HG03064 (cell line): ENCODE data around the gene ITIH3.

ENCODE experiments used
- ATAC-seq: cut with Tn5 transposase; IDR thresholded peaks from one replicate; pipeline ENCODE4 v1.9.1; 2021; ENCODE audit warnings: low read depth; ENCODE audit not compliant: unreplicated experiment

The ITIH3 gene

DNA sequence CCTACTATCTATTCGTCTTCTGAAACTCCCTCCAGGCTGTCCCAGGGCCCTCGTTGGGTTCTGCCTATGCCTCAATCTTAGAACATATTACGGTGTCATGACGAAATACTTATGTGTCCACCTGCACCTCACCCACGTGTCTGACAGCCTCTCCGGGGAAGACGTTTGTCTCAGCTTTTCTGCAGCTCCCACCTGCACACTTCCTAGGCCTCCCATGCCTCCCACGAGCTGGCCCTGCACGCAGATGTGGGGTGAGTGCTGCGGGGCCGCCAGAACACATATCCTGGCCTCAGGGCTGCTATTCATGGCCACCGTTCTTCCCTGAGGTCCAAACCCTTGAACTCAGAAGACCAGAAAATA, 47.4 kb downstream of the ITIH3 start:
- ATAC-seq, result no peak

DNA sequence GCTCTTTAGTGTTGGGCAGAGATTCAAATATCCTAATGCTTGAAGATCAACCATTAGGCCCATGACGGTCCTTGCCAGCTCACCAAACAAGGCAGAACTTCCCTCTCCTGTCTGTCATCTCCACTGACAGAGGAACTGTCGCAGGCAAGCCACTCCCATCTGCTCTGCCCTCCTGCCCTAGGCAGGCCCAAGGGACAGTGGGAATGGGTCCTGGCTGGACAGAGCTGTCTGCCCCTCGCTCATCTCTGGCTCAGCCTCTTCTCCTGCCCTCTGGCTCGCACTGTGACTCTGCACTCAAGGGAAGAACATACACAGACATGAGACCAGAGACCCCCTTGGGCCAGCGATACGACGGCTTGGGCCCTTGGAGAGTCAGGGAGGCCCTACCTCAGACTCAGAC, 47.8 kb downstream of the ITIH3 start:
- ATAC-seq, result no peak

DNA sequence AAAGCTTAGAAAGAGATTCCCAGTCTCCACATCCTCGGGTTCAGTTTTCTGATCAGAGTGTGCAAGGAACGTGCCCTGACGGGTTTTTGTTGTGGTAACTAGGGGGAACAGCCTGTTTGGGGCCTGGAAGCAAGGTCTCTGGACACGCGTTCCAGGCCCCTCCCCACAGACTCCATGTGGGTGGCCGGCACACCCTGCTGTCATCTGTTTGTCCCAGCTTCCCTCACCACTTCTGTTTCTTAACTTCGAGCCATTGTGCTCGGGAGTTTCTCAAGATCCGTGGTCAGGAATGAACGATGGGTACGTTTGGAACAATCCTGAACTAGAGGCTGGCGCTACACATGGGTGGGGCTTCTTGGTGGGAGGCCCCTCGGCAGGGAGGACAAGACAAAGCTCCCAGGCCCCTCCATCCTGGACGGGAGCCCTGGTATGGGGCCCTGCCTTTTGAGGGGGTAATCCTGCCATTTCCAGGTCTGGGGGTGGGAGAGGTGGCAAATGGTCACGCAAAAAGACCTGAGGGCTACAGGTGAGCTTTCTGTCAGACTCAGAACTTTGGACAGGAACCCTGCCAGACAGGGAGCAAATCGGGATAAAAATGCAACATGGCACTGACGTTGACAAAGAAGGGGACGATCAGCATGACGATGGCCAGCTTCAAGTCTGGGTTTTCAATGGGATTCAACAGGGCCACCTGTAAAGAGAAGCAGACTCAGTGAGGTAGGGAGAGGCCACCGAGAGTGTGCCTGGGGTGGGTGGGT, 48.7 kb downstream of the ITIH3 start:
- no peak for ATAC-seq

DNA sequence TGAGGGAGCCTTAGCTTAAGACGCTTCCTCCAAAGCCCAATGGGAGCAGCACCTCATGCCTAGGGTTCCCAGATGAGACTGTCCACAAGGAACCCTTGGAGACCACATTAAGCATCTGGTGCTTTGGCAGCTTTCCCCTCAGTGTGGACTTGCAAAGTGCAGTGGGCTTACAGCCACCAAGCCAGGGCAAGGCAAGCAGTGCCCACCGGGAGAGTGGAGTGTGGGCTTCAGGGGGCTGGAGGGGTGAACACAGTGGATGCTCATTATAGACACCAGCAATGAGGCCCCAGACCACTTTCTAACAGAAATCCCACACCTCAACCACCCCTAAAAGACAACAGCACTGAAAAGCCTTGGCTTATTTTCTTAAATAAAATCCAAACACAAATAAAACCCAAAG, 49.3 kb downstream of the ITIH3 start:
- no peak for ATAC-seq

DNA sequence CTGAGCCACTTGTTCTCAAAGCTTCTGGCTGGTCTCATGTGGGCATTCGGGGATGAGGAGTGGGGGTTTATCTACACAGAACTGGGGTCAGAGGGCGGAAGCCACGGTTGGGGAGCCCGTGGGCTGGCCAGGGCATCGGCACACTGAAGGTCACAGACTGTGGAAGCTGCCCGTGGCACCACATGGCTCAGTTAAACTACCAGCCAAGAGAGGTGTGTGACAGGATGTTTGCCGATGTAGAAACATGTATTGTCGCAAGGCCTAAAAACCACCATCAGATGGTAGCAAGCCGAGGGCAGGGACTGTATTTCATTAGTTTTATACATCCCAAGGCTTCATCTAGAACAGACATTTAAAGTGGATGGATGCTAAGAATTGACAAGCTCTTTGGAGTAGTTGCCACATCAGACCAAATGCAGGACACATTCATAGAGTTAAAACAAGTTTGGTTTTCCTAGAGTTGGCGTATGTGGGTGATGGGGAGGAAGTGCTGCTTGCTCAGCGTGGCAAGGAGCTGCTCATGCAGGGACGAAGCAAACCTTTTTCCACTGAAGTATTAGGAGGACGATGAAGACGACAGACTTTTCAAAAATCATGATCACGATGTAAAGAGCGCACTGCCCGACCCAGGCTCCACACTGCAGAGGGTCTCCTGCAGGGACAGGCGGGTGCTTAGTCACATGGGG, 49.8 kb downstream of the ITIH3 start:
- ATAC-seq, result no peak

DNA sequence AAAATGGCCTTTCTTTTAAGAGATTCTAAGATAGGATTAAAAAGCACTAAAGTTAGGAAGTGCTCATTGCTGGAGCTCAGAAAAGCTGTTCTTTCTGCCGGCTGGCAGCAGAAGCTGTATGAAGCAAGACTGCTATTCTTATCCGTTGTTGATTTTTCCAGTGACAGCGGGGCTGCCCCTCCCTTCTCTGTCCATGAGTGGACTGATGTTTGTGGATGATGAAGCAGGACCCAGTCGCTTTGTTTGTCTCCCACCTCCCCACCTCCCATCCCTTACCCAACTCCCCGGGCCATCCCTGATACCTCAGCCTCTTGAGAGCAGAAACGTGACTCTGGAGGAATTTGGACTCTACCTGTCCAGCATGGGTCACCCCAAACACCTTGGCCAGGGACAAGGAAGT, 50.6 kb downstream of the ITIH3 start:
- ATAC-seq, result no peak

DNA sequence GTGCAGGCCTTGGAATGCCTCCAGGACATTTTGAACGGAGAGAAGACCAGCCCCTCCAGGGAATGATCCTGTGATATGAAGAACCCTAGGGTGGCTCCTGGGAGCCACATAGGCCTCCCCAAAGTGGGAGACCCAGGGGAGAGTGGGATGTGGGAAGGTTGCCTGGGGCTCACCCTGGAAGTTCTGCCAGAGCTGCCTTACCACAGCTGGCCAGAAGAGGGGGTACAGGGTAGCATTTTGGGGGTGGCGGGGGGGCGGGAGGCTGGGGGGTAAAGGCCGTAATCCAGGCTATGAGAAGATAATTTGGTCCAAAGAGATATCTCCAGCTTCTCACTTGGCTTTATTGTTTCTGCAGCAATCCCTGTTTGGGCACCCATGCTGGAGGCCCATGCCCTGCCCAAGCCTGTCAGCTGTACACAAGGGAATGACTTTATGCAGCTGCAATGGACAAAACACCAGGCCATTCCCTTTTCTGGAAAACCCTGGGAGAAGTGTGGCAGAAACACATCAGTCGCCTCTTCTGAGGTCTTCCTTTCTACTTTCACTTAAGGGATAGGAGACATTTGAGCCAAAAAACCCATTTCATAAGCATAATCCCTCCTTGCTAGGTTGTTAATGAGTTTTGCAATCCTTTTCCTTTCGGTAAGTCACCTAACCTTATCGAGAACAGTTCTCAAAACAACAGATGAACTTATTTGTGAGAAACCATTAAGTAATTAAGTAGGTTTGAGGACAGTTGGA, 51.3 kb downstream of the ITIH3 start:
- ATAC-seq, result no peak

DNA sequence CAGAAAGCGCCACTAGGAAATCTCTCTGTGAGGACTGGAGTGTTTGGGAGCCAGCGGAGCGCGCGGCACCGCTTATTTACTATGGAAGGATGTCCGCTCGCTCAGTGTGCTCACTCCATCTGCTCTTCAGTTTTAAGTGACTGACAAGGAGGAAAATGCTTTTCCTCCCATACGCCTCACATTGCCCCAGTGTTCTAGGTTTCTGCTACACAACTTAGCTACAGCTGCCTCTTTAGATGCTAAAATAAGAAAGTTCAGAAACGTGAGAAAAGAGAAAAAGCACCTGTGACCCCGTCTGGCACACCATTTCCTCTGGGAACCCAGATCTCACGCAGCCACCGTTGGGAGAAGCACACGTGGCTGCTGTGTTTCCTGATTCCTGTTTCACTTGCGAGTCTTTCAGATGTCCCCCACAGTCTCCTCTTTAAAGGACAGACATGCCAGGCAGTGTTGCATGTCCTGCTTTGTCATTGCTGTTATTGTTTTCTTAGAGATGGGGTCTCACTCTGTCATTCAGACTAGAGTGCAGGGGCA, 51.9 kb downstream of the ITIH3 start:
- ATAC-seq, result no peak

DNA sequence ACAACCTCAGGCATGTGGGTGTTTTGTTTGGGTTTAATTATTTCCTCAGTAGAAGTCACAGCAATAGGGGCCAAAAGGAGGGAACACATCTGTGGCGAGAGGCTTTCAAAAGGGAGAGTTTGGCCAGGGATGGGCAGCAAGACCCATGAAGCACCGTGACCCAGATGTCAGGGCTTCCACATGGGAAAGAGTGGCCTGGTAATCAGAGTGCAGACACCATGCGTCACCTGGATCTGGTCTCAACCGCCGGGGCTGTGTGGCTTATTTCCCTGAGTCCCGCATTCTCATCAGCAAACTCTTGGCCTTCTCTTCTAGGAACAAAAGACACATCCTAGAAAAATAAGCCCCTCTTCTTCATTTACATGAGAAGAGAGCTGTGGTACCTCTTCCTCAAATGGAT, 52.6 kb downstream of the ITIH3 start:
- ATAC-seq, result no peak

DNA sequence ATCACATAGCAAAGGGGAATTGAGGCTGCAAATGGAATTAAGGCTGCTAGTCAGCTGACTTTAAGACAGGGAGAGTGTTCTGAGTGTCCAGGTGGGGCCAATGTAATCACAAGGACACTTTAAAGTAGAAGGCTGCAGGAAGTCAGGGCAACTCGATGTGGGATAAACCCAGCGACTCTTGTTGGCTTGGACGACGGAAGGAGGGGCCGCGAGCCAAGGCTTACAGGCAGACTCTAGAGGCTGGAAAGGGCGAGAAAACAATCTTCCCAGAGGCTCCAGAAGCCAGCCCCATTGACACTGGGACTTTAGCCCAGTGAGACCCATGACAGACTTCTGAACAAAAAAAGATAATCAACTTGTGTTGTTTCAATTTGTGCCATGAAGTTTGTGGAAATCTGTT, 53.1 kb downstream of the ITIH3 start:
- ATAC-seq, result no peak

DNA sequence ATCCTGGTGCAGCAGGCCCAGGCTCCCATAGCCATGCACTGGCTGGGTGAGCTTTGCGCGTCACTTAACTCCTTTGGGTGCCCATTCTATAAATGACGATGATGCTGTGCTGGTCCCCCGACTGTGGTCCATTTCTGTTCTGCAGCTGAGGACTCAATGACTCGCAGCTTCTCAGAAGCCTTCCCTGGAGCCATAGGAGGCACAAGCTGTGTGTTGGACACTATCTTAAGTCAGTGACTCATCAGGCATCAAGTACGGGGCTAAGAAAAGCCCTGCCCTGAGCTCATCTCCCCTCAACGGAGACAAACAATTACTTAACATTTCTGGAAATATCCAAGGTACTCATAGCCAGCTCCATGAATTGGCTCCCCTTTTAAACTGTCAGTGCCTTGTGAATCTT, 54.0 kb downstream of the ITIH3 start:
- ATAC-seq, result no peak

DNA sequence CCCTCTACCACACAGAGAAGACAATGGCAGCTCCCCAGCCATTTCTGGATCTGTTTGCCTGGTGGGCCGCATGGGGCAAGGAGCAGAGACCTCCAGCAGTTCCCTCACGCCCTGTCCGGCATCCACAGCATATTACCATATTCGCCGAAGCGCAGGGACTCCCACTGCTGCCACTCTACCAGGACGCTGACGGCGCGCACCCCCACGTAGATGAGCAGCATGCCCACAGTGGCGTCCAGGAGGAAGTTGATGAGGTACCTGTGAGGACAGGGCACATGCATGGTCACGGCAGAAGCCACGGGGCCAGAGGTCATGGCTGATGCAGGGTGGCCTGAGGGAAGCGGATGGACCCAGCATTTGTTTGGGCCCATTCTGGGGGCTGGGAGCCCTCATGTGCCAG, 55.1 kb downstream of the ITIH3 start:
- no peak for ATAC-seq

DNA sequence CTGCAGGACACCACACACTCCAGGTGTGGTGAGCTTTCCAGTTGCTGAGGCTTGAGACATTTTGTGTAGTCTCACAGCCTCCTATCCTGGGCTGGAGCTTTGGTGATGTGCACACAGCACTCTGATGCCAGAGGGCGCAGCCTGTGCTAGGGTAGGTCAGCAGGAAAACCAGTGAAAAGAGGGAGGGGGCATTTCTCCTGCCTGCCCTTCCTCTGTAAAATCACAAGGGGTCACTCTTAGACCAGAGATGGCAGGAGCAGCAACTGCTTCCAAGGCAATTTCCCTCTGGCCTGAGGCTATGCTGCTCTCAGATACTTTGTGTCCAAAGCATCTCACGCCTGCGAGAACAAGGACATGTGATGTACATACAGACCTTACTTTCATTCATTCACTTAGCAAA, 56.8 kb downstream of the ITIH3 start:
- ATAC-seq, result no peak

DNA sequence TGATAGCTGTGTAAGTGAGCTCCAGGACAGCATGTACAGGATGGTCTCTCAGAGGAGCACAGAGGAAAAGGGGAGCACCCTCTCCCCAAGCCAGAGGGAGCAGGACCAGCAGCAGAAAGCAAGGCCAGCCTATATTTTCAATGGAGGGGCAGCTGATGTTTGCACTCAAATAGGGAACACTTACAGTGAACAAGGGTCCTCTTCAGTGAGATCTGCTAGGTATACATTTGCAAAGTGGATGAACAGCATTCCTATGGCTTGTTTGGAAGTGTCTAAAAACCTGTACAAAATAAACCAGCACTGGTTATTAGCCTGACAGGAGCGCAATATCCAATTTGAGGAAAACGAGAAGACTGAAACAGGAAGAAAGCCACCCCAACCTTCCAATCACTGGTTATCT, 57.8 kb downstream of the ITIH3 start:
- ATAC-seq, result no peak

DNA sequence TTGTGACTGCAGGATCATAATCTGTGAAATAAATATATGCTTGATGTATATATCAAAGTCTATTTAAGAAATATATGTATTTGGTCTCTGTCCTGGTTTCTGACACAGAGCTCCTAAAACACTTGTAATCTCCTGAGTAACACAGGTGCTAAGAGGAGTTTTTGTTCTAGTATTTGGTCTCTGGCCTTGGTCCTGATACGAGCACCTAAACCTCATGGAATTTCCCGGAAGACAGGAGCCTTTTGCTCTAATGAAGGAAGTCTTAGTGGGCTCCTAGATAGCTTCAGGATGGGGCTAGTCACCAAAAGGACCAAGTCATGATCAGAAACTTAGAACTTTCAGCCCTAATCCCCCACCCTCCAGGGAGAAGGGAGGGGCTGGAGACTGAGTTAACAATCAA, 59.4 kb downstream of the ITIH3 start:
- no peak for ATAC-seq

DNA sequence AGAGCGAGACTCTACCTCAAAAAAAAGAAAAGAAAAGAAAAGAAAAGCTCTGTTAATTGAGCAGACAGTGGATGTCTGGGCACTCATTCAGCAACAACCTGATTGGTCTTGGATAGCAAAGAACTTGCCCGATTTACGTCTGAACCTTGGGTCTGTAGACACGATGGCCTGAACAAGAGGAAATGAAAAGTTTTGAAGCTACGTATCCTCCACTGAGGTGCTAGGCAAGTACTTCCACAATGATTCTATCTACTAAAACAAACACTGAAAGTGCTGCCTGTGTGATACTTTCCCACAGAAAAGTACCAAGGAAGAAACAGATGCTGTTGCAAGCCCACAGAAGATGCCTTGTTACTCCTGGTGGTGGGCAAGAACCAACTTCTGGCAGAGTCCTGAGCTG, 62.1 kb downstream of the ITIH3 start:
- no peak for ATAC-seq

DNA sequence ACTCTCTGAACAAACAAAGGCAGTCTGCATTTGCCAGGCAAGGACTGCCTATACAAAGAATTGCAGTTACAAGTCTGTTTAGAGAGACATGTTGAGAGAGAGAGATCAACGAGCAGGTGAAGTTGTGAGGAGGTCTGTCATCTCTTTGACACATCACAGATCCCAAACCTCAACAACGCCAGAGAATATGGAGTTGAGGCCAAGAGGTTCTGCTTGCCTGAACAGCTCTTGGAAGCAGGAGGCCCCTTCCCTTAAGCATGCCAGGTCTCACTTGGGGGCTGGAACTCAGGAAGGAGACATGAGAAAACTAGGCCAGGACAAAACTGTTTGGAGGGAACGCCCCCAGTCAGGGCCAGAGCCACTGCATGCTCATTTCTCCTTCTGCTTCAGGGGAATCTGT, 62.5 kb downstream of the ITIH3 start:
- ATAC-seq, result no peak

DNA sequence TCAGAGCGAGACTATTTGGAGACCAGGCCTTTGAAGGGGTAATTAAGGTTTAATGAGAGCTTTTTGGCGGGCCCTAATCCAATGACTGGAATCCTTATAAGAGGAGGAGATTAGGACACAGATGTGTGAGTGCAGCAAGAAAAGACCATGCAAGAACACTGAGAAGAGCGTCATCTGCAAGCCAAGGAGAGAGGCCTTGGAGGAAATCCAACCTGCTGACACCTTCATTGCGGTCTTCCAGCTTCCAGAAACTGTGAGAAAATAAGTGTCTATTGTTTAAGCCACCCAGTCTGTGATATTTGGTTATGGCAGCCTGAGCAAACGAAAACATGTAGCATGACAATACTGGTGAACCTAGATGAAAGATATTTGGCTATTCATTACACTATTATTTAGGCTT, 63.3 kb downstream of the ITIH3 start:
- no peak for ATAC-seq
